Psoas muscle (tissue), 8 donors: Measurements from ENCODE around the gene ASXL1. TPM values are rescaled to one million over a fixed set of nuclear protein-coding genes. Genes with fewer than 3 reads are reported as not detected.
A peak's percentile ranks its signal among the peaks of the same experiment; 100 is the strongest.

ENCODE experiments used
- ATAC-seq, 4 donors: fragments of 200-7000 bp; cut with Tn5 transposase; one replicate each; pipeline ENCODE4 v1.9.1; 2020; ENCODE audit warnings: moderate library complexity in 3 of 4, mild to moderate bottlenecking in 2 of 4
- DNase-seq, 2 donors: peaks; one replicate each; pipeline ENCODE4 v3.0.0-alpha.2; 2020
- H3K27ac ChIP-seq: fragments of 200-600 bp; one replicate; pipeline ENCODE4 v1.8.0; 2022
- H3K27me3 ChIP-seq, 3 donors: fragments of 200-600 bp in 1 of 3; one replicate each; pipeline versions ENCODE4 v1.6.1 to v1.8.0; 2013 to 2022; ENCODE audit warnings: low read length in 2 of 3, mild to moderate bottlenecking in 2 of 3, moderate library complexity in 1 of 3; ENCODE audit not compliant: insufficient read depth in 3 of 3
- H3K36me3 ChIP-seq, 2 donors: fragments of 200-600 bp in 1 of 2; one replicate each; pipeline versions ENCODE4 v1.6.1 to v1.8.0; 2013 to 2022; ENCODE audit warnings: low read depth in 1 of 2, mild to moderate bottlenecking in 1 of 2, moderate library complexity in 1 of 2; ENCODE audit not compliant: insufficient read depth in 1 of 2
- H3K4me1 ChIP-seq: fragments of 200-600 bp; one replicate; pipeline ENCODE4 v1.8.0; 2022
- H3K4me3 ChIP-seq: fragments of 200-600 bp; one replicate; pipeline ENCODE4 v1.8.0; 2022; ENCODE audit warnings: mild to moderate bottlenecking
- H3K9me3 ChIP-seq: fragments of 200-600 bp; one replicate; pipeline ENCODE4 v1.8.0; 2022
- WGBS, 3 donors: extraction: QIAGEN DNeasy Blood & Tissue Kit; methylation state at CpG; one replicate each; pipeline versions ENCODE4 v1.1.6 to v1.1.7; 2013; 5-methylcytosine and 5-hydroxymethylcytosine counted together
- intact Hi-C, 2 donors: fragments of 100-400 bp; cut with DNase I; formaldehyde crosslinking; loops; one replicate each; pipeline versions ENCODE4 v1.11.0 to v1.14.2; 2022
- polyA plus RNA-seq, 3 donors: library from polyadenylated mRNA; stranded (reverse); fragments of 200-250 nt; gene quantifications; one replicate each; pipeline ENCODE4 v1.2.3, GENCODE V29; 2013
- total RNA-seq, 4 donors: library from RNA; stranded (reverse); fragmentation: NEBNext Ultra II Directional in 2 of 4; extraction: Animal tissue kit (Norgen Biotek cat#: 25700) in 2 of 4; gene quantifications; one replicate each; pipeline versions ENCODE4 v1.2.1 to v1.2.4, GENCODE V29; 2021 to 2023
- TF ChIP-seq, protein P1 (sequence below): fragments of 200-600 bp; IDR thresholded peaks from one replicate; pipeline ENCODE4 v1.8.0; 2022; ENCODE audit warnings: antibody characterized with exemption
- donor health status: healthy with polysubstance abuse.
- donor health status: DM: no; HTN: no; CAD: no; lungs with moderate emphysema.
- donor health status: Bipolar disorder and iron deficiency.
- donor health status: healthy.
- donor health status: DM: yes; HTN: yes; CAD: no.
- donor health status: DM: no; HTN: no; CAD: no.
- donor health status: DM: no; HTN: no; CAD: no.
- donor health status: DM: yes; HTN: yes; CAD: no.

Gene ASXL1
- total and polyA plus RNA-seq, 7 donors, result 18.5 to 52.0 (median 23.2) TPM

DNA sequence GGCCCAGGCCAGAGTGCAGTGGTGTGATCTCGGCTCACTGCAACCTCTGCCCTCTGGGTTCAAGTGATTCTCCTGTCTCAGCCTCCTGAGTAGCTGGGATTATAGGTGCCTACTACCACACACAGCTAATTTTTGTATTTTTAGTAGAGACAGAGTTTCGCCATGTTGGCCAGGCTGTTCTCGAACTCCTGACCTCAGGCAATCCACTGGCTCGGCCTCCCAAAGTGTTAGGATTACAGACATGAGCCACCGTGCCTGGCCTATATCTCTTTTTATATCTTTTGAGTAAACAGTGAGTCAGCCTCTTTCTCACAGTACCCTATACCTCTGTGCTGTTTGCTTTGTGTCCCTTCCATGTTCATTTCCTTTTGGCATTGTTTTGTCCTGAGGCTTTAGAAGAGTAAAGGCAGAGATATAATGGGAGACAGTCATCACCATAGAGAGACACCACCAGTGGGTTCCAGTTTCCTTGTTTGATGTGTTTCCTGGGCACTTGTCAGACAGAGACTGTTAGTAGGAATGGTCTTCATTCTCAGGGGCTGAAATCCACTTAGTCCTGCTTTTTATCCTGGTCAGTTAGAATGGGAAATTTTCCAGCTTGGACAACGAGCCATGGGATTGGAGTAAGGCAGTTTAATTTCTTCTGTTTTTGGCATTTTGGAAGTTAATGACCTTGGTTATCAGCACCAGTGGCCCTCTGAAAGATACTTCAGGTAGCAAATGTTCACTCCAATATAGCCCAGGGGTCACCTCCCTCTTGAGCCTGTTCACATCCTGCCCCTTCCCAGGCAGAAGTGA lies 32.2 kb upstream of the ASXL1 start:
- TF ChIP-seq, protein P1, sequence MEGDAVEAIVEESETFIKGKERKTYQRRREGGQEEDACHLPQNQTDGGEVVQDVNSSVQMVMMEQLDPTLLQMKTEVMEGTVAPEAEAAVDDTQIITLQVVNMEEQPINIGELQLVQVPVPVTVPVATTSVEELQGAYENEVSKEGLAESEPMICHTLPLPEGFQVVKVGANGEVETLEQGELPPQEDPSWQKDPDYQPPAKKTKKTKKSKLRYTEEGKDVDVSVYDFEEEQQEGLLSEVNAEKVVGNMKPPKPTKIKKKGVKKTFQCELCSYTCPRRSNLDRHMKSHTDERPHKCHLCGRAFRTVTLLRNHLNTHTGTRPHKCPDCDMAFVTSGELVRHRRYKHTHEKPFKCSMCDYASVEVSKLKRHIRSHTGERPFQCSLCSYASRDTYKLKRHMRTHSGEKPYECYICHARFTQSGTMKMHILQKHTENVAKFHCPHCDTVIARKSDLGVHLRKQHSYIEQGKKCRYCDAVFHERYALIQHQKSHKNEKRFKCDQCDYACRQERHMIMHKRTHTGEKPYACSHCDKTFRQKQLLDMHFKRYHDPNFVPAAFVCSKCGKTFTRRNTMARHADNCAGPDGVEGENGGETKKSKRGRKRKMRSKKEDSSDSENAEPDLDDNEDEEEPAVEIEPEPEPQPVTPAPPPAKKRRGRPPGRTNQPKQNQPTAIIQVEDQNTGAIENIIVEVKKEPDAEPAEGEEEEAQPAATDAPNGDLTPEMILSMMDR, result no peak
- 73 to 85% (median 74%) methylated on average over 6 of the region's 6 CpGs for WGBS, 3 donors
- H3K27ac ChIP-seq, result peak overlapping the region; percentile 23
- peak in 3 of 4 donors; percentile 55 to 72 (median 69) for ATAC-seq
- H3K9me3 ChIP-seq, result no peaks in the 10 kb centered on the region
- intact Hi-C loops, result no loop called here
- no peak overlapping the region for H3K4me3 ChIP-seq
- DNase-seq, result no peak
- H3K4me1 ChIP-seq, result no peaks in the 10 kb centered on the region
- H3K27me3 ChIP-seq, result no peaks in the 10 kb centered on the region
- peaks cover 3 to 31% of the 10 kb centered on the region in 2 donors for H3K36me3 ChIP-seq

DNA sequence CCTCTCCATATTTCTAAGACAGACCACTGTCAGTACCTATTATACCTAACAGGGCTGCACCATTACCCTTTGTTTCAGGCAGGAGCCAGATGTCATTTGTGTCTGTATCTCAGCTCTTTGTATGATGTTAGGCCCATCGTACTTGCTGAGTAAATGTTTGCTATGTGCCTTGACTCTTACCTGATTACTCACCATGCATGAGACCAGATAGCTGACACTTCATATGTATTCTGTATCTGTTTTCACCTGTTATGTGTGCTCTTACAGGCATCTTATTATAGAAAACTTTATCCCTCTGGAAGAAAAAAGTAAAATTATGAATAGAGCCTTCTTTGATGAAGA lies 31.7 kb upstream of the ASXL1 start:
- 83 to 92% (median 83%) methylated on average over 1 of the region's 1 CpG for WGBS, 3 donors

DNA sequence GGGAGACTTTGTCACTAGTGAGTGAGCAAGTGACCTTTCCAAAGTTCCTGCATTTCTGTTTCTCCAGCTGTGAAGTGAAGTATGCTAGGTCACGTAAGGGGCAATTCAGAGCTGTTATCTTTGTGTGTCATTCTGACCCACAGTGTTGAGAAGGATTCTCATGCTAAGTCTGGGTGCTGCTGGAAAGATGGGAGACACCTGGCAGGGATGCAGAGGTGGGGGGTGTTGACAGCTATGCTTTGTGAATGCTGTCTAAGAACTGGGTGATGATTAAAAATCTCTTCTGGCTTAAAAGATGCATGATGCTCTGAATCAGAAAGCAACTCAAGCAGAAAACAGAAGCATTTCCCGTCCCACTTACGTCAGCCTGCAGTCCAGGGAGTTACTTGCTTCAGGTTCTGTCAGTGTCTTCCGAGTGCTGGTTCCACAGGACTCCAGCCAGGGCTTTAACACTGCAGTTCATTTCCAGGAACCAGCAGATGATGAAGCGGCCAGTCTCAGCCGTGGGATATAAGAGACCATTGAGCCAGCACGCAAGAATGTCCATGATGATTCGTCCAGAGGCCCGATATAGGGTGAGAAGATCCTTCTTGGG lies 30.9 kb upstream of the ASXL1 start:
- intact Hi-C loops, result no loop called here
- Histone ChIP-seq H3K9me3 (no peaks in the 10 kb centered on the region), H3K27me3 (no peaks in the 10 kb centered on the region), H3K4me3 (no peak overlapping the region), H3K36me3 (peaks cover 8 to 44% of the 10 kb centered on the region in 2 donors), H3K27ac (no peak overlapping the region), H3K4me1 (no peaks in the 10 kb centered on the region)
- WGBS, 3 donors, result 95 to 97% (median 96%) methylated on average over 9 of the region's 9 CpGs
- DNase-seq (no peak), ATAC-seq (no peak)
- TF ChIP-seq, protein P1, result no peak

More for the DNA sequence above, 31.7 kb upstream of the ASXL1 start:
- Histone ChIP-seq H3K9me3 (no peaks in the 10 kb centered on the region), H3K27ac (peak overlapping the region; percentile 23), H3K27me3 (no peaks in the 10 kb centered on the region), H3K36me3 (peaks cover 3 to 37% of the 10 kb centered on the region in 2 donors), H3K4me1 (no peaks in the 10 kb centered on the region), H3K4me3 (no peak overlapping the region)
- ATAC-seq (no peak), DNase-seq (no peak)
- intact Hi-C loops, result no loop called here
- TF ChIP-seq, protein P1, result no peak

DNA sequence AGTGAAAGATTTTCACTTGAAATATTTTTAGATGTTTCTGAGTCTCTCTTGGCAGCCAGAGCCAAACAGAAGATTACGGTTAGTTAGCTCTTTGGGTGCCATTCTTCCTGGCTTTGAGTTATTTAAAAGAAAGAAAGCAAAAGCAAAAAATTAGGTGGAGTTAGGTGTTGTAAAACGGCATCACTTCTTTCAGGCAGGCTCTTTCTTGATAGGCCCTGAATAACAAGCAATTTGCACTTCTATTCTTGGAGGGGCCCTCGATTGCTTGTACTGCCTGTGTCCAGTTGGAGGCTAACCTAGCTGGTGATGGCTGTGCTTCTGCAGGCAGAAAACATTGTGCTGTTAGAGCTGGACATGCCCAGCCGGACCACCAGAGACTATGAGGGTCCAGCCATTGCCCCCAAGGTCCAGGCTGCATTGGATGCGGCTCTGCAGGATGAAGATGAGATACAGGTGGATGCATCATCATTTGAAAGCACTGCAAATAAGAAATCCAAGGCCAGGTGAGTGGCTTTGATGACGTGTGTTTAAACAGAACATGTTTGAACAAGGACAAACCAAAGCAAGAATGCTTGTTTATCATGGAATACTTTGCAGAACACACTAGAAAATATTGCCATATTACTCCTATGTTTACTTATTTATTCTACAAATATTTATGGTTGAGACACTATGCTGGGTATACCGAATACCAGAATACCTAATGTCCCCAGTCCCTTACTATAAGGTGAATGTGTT lies 28.1 kb upstream of the ASXL1 start:
- no peak overlapping the region for H3K27ac ChIP-seq

More for the DNA sequence above, 28.1 kb upstream of the ASXL1 start:
- ATAC-seq, result no peak
- no peak for DNase-seq
- Histone ChIP-seq H3K36me3 (peaks cover 8 to 48% of the 10 kb centered on the region in 2 donors), H3K9me3 (no peaks in the 10 kb centered on the region), H3K4me1 (peaks cover 8% of the 10 kb centered on the region), H3K4me3 (no peak overlapping the region), H3K27me3 (no peaks in the 10 kb centered on the region)
- intact Hi-C loops, result no loop called here
- 92 to 95% (median 94%) methylated on average over 7 of the region's 7 CpGs for WGBS, 3 donors
- TF ChIP-seq, protein P1, result no peak
